NB4 (cell line): Measurements from ENCODE around the gene C5AR2.
A peak's percentile ranks its signal among the peaks of the same experiment; 100 is the strongest.

Experiments used
- DNase-seq: peaks from one replicate; pipeline ENCODE4 v3.0.0; 2010; ENCODE audit warnings: low read depth
- H3K4me3 ChIP-seq: one replicate; pipeline ENCODE4 v1.5.1; 2011; ENCODE audit warnings: mild to moderate bottlenecking, low read depth, low read length, moderate library complexity
- CTCF ChIP-seq: IDR thresholded peaks from one replicate; pipeline ENCODE4 v1.5.1; 2012; ENCODE audit warnings: low read depth, low read length
- MAX ChIP-seq: IDR thresholded peaks from 2 replicates; pipeline ENCODE4 v1.6.1; 2011; ENCODE audit warnings: low read depth, low read length
- MYC ChIP-seq: IDR thresholded peaks from 2 replicates; pipeline ENCODE4 v1.6.1; 2011; ENCODE audit warnings: low read depth, low read length
- POLR2A ChIP-seq: IDR thresholded peaks from 2 replicates; pipeline ENCODE4 v1.6.1; 2011; ENCODE audit warnings: mild to moderate bottlenecking; ENCODE audit not compliant: insufficient read length; ENCODE audit errors: extremely low read depth

Gene C5AR2

DNA sequence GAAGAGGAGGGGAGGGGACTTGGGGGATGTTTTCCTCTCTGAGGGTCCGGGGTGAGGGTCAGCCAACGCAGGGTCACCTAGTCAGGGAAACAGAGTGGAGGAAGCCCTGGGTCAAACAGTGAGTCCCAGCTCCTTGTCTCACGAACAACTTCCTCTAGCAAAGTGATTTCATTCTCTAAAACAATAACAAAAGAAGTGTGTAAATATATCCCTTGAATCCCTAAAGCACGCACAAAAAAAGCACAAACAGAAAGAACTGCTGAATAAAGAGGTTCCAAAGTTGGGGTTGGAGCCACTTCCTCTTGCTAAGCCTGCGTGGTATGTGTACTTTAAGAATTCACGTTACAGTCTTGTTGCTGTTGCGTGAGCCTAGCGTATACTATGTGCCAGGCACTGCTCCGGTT is 1.5 kb upstream of the C5AR2 start:
- no peak for TF ChIP-seq POLR2A
- TF ChIP-seq MAX, result peak; percentile 25; the same call in 1 of the 2 replicates
- TF ChIP-seq MYC, result peak; percentile 43; the same call in 1 of the 2 replicates
- no peak for TF ChIP-seq CTCF
- H3K4me3 ChIP-seq, result no peak overlapping the region
- peak; percentile 85 for DNase-seq

DNA sequence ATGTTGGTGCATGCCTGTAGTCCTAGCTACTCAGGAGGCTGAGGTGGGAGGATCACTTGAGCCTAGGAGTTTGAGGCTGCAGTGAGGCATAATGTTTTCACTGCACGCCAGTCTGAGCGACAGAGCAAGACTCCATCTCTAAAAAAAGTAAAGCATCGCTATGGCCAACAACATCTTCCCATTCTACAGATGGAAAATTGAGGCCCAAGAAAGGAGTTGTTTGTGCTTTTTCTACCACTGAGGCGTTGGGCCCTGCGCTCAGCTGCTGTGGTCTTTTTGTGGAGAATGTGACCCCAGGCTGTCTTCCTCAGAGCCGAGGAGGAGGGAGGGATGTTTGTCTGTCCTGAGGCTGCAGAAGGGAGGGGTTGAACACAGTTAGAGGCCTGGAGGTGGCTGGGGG is 485 bp upstream of the C5AR2 start:
- no peak for DNase-seq
- no peak for TF ChIP-seq MAX
- TF ChIP-seq MYC, result no peak
- TF ChIP-seq CTCF, result no peak
- TF ChIP-seq POLR2A, result no peak

DNA sequence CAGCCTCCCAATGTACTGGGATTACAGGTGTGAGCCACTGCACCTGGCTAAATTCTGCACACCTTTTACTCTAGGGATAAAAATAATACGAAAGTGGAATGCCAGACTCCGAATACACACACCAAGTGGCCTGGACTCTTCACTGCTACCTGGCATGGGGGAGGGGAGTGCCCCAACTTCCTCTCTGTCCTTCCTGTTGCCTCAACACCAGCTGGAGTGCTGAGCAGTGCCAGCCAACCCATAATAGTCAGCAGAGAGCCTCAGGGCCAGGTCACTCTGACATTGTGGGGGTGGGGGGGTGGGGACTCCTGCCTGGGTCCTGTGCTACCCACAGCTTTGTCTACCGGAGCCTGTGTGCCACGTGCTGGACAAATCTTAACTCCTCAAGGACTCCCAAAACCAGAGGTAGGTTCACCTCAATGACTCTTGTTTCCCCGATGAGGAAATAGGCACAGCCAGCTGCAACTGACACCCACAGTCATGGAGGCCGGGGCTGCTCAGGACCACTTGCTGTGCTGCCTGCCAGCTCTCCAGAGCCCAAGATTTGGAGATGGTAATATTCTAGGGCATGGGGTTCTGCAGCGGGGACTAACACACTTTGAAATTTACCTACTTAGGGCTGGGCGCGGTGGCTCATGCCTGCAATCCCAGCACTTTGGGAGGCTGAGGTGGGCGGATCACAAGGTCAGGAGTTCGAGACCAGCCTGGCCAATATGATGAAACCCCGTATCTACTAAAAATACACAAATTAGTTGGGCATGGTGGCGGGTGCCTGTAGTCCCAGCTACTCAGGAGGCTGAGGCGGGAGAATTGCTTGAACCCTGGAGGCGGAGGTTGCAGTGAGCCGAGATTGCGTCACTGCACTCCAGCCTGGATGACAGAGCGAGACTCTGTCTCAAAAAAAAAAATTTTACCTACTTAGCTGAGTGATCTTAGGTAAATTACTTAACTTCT is 5.1 kb downstream of the C5AR2 start:
- H3K4me3 ChIP-seq, result peak overlapping the region; percentile 7
- DNase-seq, result peak; percentile 99
- TF ChIP-seq MAX, result peak; percentile 95
- TF ChIP-seq MYC, result peak; percentile 95

More for the DNA sequence above, 485 bp upstream of the C5AR2 start:
- H3K4me3 ChIP-seq, result no peak overlapping the region

GRCh38 chr19:47339196-47339880 is 7.4 kb downstream of the C5AR2 start:
- TF ChIP-seq CTCF, result no peak
- no peak for TF ChIP-seq POLR2A
- TF ChIP-seq MAX, result no peak
- no peak for TF ChIP-seq MYC
- no peak overlapping the region for H3K4me3 ChIP-seq

GRCh38 chr19:47340477-47341208 is 8.7 kb downstream of the C5AR2 start:
- TF ChIP-seq MAX (no peak), MYC (no peak), POLR2A (no peak), CTCF (no peak)

More at GRCh38 chr19:47339196-47339880, 7.4 kb downstream of the C5AR2 start:
- DNase-seq, result no peak

DNA sequence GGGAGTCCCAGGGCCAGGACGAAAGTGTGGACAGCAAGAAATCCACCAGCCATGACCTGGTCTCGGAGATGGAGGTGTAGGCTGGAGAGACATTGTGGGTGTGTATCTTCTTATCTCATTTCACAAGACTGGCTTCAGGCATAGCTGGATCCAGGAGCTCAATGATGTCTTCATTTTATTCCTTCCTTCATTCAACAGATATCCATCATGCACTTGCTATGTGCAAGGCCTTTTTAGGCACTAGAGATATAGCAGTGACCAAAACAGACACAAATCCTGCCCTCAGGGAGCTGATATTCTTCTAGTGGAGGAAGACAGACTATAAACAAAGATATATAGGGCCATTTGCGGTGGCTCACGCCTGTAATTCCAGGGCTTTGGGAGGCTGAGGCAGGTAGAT is 9.8 kb downstream of the C5AR2 start:
- H3K4me3 ChIP-seq, result no peak overlapping the region
- no peak for TF ChIP-seq POLR2A
- no peak for TF ChIP-seq MAX
- TF ChIP-seq MYC, result no peak
- no peak for TF ChIP-seq CTCF
- DNase-seq, result no peak

More at GRCh38 chr19:47340477-47341208, 8.7 kb downstream of the C5AR2 start:
- DNase-seq, result no peak
- H3K4me3 ChIP-seq, result no peak overlapping the region
